Measurements from ENCODE around the gene LSM2.
A peak's percentile ranks its signal among the peaks of the same experiment; 100 is the strongest.
"Not testable (repeated sequence)": the region's sequence is repeated elsewhere in the genome, so short reads cannot be mapped to it uniquely, and the experiment has no call there.

LSM2 gene

GRCh38 chr6:31842053-31842452 is 35.3 kb upstream of the LSM2 start:
- Histone ChIP-seq H3K36me3 (ENCODE audit: control insufficient read depth in 4 of 4, insufficient read depth in 4 of 4, low read length in 3 of 4) (peaks cover 10 to 50% (median 32%) of the 10 kb centered on the region in 4 experiments), H3K4me3 (ENCODE audit: control insufficient read depth in 1 of 7, extremely low read depth in 1 of 7, insufficient read depth in 4 of 7, low read depth in 2 of 7, low read length in 6 of 7) (no peak overlapping the region), H3K27me3 (replicated peaks in 2 of 5; ENCODE audit: control insufficient read depth in 4 of 5, insufficient read depth in 5 of 5, low read length in 4 of 5) (no peaks in the 10 kb centered on the region), H3K27ac (ENCODE audit: insufficient read depth in 1 of 2, low read depth in 1 of 2, low read length in 2 of 2, poor library complexity in 1 of 2, severe bottlenecking in 2 of 2) (no peak overlapping the region), H3K4me1 (ENCODE audit: control extremely low read depth in 1 of 4, control insufficient read depth in 4 of 4, insufficient read depth in 4 of 4, low read length in 3 of 4) (peaks cover 8 to 21% (median 19%) of the 10 kb centered on the region in 4 experiments), H3K9me3 (ENCODE audit: control extremely low read depth in 1 of 5, control insufficient read depth in 4 of 5, insufficient read depth in 2 of 5, low read depth in 1 of 5, low read length in 4 of 5) (no peaks in the 10 kb centered on the region)
- POLR2A ChIA-PET = no interaction called here
- CTCF ChIA-PET = no interaction called here
- no peak for DNase-seq
- WGBS (ENCODE audit: insufficient coverage) = 98% methylated on average over 7 of the region's 9 CpGs

GRCh38 chr6:31839779-31840126 is 33.0 kb upstream of the LSM2 start:
- POLR2A ChIA-PET; H3K9me3 ChIP-seq (ENCODE audit: control extremely low read depth in 1 of 5, control insufficient read depth in 4 of 5, insufficient read depth in 2 of 5, low read depth in 1 of 5, low read length in 4 of 5); DNase-seq; H3K4me3 ChIP-seq (ENCODE audit: control insufficient read depth in 1 of 7, extremely low read depth in 1 of 7, insufficient read depth in 4 of 7, low read depth in 2 of 7, low read length in 6 of 7); H3K27me3 ChIP-seq (replicated peaks in 2 of 5; ENCODE audit: control insufficient read depth in 4 of 5, insufficient read depth in 5 of 5, low read length in 4 of 5): not testable (repeated sequence)
- peaks cover 12 to 37% (median 33%) of the 10 kb centered on the region in 4 experiments for H3K4me1 ChIP-seq (ENCODE audit: control extremely low read depth in 1 of 4, control insufficient read depth in 4 of 4, insufficient read depth in 4 of 4, low read length in 3 of 4)
- H3K36me3 ChIP-seq (ENCODE audit: control insufficient read depth in 4 of 4, insufficient read depth in 4 of 4, low read length in 3 of 4) = peaks cover 10 to 48% (median 39%) of the 10 kb centered on the region in 4 experiments
- WGBS (ENCODE audit: insufficient coverage) = 100% methylated on average over 5 of the region's 8 CpGs
- CTCF ChIA-PET = interaction anchor here (0.7 to 1.9 kb wide), 8 partner anchors 16 to 54 kb away, joined by 3 to 7 read pairs (median 4); partner anchors contain the start of gene NEU1
- H3K27ac ChIP-seq (ENCODE audit: insufficient read depth in 1 of 2, low read depth in 1 of 2, low read length in 2 of 2, poor library complexity in 1 of 2, severe bottlenecking in 2 of 2) = peak overlapping the region in 1 of 2 experiments; percentile 43

GRCh38 chr6:31838968-31839367 is 32.2 kb upstream of the LSM2 start:
- Histone ChIP-seq H3K4me3 (ENCODE audit: control insufficient read depth in 1 of 7, extremely low read depth in 1 of 7, insufficient read depth in 4 of 7, low read depth in 2 of 7, low read length in 6 of 7) (peak overlapping the region in 1 of 7 experiments; percentile 85), H3K27ac (ENCODE audit: insufficient read depth in 1 of 2, low read depth in 1 of 2, low read length in 2 of 2, poor library complexity in 1 of 2, severe bottlenecking in 2 of 2) (no peak overlapping the region), H3K9me3 (ENCODE audit: control extremely low read depth in 1 of 5, control insufficient read depth in 4 of 5, insufficient read depth in 2 of 5, low read depth in 1 of 5, low read length in 4 of 5) (no peaks in the 10 kb centered on the region), H3K36me3 (ENCODE audit: control insufficient read depth in 4 of 4, insufficient read depth in 4 of 4, low read length in 3 of 4) (peaks cover 10 to 47% (median 37%) of the 10 kb centered on the region in 4 experiments), H3K4me1 (ENCODE audit: control extremely low read depth in 1 of 4, control insufficient read depth in 4 of 4, insufficient read depth in 4 of 4, low read length in 3 of 4) (peaks cover 15 to 40% (median 39%) of the 10 kb centered on the region in 4 experiments), H3K27me3 (replicated peaks in 2 of 5; ENCODE audit: control insufficient read depth in 4 of 5, insufficient read depth in 5 of 5, low read length in 4 of 5) (no peaks in the 10 kb centered on the region)
- no peak for DNase-seq
- 94% methylated on average over 3 of the region's 3 CpGs for WGBS (ENCODE audit: insufficient coverage)
- CTCF ChIA-PET = interaction anchor here (0.7 to 1.9 kb wide), 12 partner anchors 10 to 159 kb away, joined by 3 to 7 read pairs (median 3); partner anchors contain the start of genes LSM2 and NEU1
- POLR2A ChIA-PET = interaction anchor here (0.5 to 2.5 kb wide), 3 partner anchors 12 to 24 kb away, joined by 3 to 9 read pairs (median 4); partner anchors contain the start of genes HSPA1B and NEU1

GRCh38 chr6:31838114-31838553 is 31.4 kb upstream of the LSM2 start:
- Histone ChIP-seq H3K27ac (ENCODE audit: insufficient read depth in 1 of 2, low read depth in 1 of 2, low read length in 2 of 2, poor library complexity in 1 of 2, severe bottlenecking in 2 of 2) (peak overlapping the region in 1 of 2 experiments; percentile 99), H3K4me3 (ENCODE audit: control insufficient read depth in 1 of 7, extremely low read depth in 1 of 7, insufficient read depth in 4 of 7, low read depth in 2 of 7, low read length in 6 of 7) (peak overlapping the region in 5 of 7 experiments; percentile 11 to 99 (median 85))

GRCh38 chr6:31837369-31838113 is 30.8 kb upstream of the LSM2 start:
- ChIA-PET CTCF (interaction anchor here (0.8 to 2.4 kb wide), 10 partner anchors 10 to 158 kb away, joined by 3 to 7 read pairs (median 4); partner anchors contain the start of gene LSM2), POLR2A (interaction anchor here (1.2 to 3.5 kb wide), 3 partner anchors 11 to 25 kb away, joined by 3 to 18 read pairs (median 9); partner anchors contain the start of genes HSPA1B and NEU1)
- WGBS (ENCODE audit: insufficient coverage) = no CpG with 5 or more reads among the region's 1 CpG
- peaks cover 27 to 53% (median 50%) of the 10 kb centered on the region in 4 experiments for H3K4me1 ChIP-seq (ENCODE audit: control extremely low read depth in 1 of 4, control insufficient read depth in 4 of 4, insufficient read depth in 4 of 4, low read length in 3 of 4)
- H3K36me3 ChIP-seq (ENCODE audit: control insufficient read depth in 4 of 4, insufficient read depth in 4 of 4, low read length in 3 of 4) = peaks cover 10 to 47% (median 35%) of the 10 kb centered on the region in 4 experiments
- H3K27ac ChIP-seq (ENCODE audit: insufficient read depth in 1 of 2, low read depth in 1 of 2, low read length in 2 of 2, poor library complexity in 1 of 2, severe bottlenecking in 2 of 2) = peak overlapping the region; percentile 98 to 99
- peak overlapping the region in 6 of 7 experiments; percentile 57 to 99 (median 89) for H3K4me3 ChIP-seq (ENCODE audit: control insufficient read depth in 1 of 7, extremely low read depth in 1 of 7, insufficient read depth in 4 of 7, low read depth in 2 of 7, low read length in 6 of 7)
- DNase-seq = peak in 1 of 3 donors; percentile 38
- no peaks in the 10 kb centered on the region for H3K9me3 ChIP-seq (ENCODE audit: control extremely low read depth in 1 of 5, control insufficient read depth in 4 of 5, insufficient read depth in 2 of 5, low read depth in 1 of 5, low read length in 4 of 5)
- H3K27me3 ChIP-seq (replicated peaks in 2 of 5; ENCODE audit: control insufficient read depth in 4 of 5, insufficient read depth in 5 of 5, low read length in 4 of 5) = no peaks in the 10 kb centered on the region

More at GRCh38 chr6:31838114-31838553, 31.4 kb upstream of the LSM2 start:
- DNase-seq; H3K9me3 ChIP-seq (ENCODE audit: control extremely low read depth in 1 of 5, control insufficient read depth in 4 of 5, insufficient read depth in 2 of 5, low read depth in 1 of 5, low read length in 4 of 5); H3K27me3 ChIP-seq (replicated peaks in 2 of 5; ENCODE audit: control insufficient read depth in 4 of 5, insufficient read depth in 5 of 5, low read length in 4 of 5): not testable (repeated sequence)
- WGBS (ENCODE audit: insufficient coverage) = 96% methylated on average over 7 of the region's 9 CpGs
- ChIA-PET POLR2A (interaction anchor here (2.5 kb wide), 1 partner anchor 11 kb away, joined by 9 read pairs; the partner anchor contains the start of gene HSPA1B), CTCF (interaction anchor here (0.6 to 1.9 kb wide), 9 partner anchors 12 to 360 kb away, joined by 3 to 7 read pairs (median 3); partner anchors contain the start of gene LSM2)
- peaks cover 21 to 47% (median 44%) of the 10 kb centered on the region in 4 experiments for H3K4me1 ChIP-seq (ENCODE audit: control extremely low read depth in 1 of 4, control insufficient read depth in 4 of 4, insufficient read depth in 4 of 4, low read length in 3 of 4)
- H3K36me3 ChIP-seq (ENCODE audit: control insufficient read depth in 4 of 4, insufficient read depth in 4 of 4, low read length in 3 of 4) = peaks cover 10 to 47% (median 37%) of the 10 kb centered on the region in 4 experiments

GRCh38 chr6:31836474-31837368 is 30.0 kb upstream of the LSM2 start:
- peaks cover 27 to 58% (median 51%) of the 10 kb centered on the region in 4 experiments for H3K4me1 ChIP-seq (ENCODE audit: control extremely low read depth in 1 of 4, control insufficient read depth in 4 of 4, insufficient read depth in 4 of 4, low read length in 3 of 4)
- CTCF ChIA-PET = interaction anchor here (0.6 to 2.4 kb wide), 7 partner anchors 11 to 155 kb away, joined by 3 to 7 read pairs (median 4); partner anchors contain the start of gene LSM2
- H3K4me3 ChIP-seq (ENCODE audit: control insufficient read depth in 1 of 7, extremely low read depth in 1 of 7, insufficient read depth in 4 of 7, low read depth in 2 of 7, low read length in 6 of 7) = peak overlapping the region in 6 of 7 experiments; percentile 58 to 99 (median 89)
- DNase-seq = peak in 2 of 3 donors; percentile 52 to 58
- POLR2A ChIA-PET = interaction anchor here (1.2 to 3.5 kb wide), 3 partner anchors 10 to 26 kb away, joined by 3 to 18 read pairs (median 9); partner anchors contain the start of genes HSPA1B and NEU1
- no peaks in the 10 kb centered on the region for H3K9me3 ChIP-seq (ENCODE audit: control extremely low read depth in 1 of 5, control insufficient read depth in 4 of 5, insufficient read depth in 2 of 5, low read depth in 1 of 5, low read length in 4 of 5)
- H3K27me3 ChIP-seq (replicated peaks in 2 of 5; ENCODE audit: control insufficient read depth in 4 of 5, insufficient read depth in 5 of 5, low read length in 4 of 5) = no peaks in the 10 kb centered on the region
- H3K27ac ChIP-seq (ENCODE audit: insufficient read depth in 1 of 2, low read depth in 1 of 2, low read length in 2 of 2, poor library complexity in 1 of 2, severe bottlenecking in 2 of 2) = peak overlapping the region; percentile 98 to 99
- 30% methylated on average over 9 of the region's 12 CpGs for WGBS (ENCODE audit: insufficient coverage)
- H3K36me3 ChIP-seq (ENCODE audit: control insufficient read depth in 4 of 4, insufficient read depth in 4 of 4, low read length in 3 of 4) = peaks cover 10 to 47% (median 34%) of the 10 kb centered on the region in 4 experiments
